ENCODE data around the gene FSTL3. TPM values are rescaled to one million over a fixed set of nuclear protein-coding genes. Genes with fewer than 3 reads are reported as not detected.

The FSTL3 gene
- total and polyA plus RNA-seq, 2 of the 13 experiments (the other 11 are each of a cell fraction or from before 2014, with no cell fraction given), result 13.5 to 15.6 TPM

DNA sequence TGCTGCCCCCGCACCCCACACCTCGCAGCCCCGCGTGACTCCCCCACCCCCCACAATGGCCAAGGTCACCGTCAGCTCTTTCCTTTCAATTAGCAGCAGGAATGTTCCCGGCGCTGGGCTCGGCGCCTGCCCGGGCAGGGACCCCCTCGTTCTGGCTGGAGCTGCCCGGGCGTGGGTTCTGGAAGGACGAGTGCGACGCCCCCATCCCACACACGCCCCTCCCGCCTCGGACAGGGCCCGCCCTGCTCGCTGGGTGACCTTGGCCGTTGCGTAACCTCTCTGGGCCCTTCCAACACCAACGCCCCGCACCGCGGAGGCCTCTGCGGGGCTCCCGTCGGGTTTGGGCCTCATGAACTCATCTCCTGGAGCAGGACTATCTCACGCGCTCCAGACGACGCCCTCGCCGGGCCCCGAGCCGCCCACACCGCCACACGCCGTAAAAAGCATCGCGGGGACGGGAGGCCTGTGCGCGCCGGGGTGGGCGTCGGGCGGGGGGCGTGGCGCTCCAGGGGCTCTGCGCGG, 42.9 kb downstream of the FSTL3 start (continued):
- no peak for TF ChIP-seq ZNF577 (CRISPR knock-in tag; IDR thresholded peaks at IDR 0.05; ENCODE audit: borderline replicate concordance, low read depth)
- no peak for TF ChIP-seq KLF13 (CRISPR knock-in tag; IDR thresholded peaks at IDR 0.05)
- no peak for TF ChIP-seq FIP1L1 (IDR thresholded peaks at IDR 0.05; ENCODE audit: borderline replicate concordance, insufficient read depth, low read depth, low read length)
- peak; percentile 36; the same call in 1 of the 2 replicates for TF ChIP-seq ZNF253 (CRISPR knock-in tag; IDR thresholded peaks at IDR 0.05; ENCODE audit: borderline replicate concordance)
- TF ChIP-seq, protein P1, sequence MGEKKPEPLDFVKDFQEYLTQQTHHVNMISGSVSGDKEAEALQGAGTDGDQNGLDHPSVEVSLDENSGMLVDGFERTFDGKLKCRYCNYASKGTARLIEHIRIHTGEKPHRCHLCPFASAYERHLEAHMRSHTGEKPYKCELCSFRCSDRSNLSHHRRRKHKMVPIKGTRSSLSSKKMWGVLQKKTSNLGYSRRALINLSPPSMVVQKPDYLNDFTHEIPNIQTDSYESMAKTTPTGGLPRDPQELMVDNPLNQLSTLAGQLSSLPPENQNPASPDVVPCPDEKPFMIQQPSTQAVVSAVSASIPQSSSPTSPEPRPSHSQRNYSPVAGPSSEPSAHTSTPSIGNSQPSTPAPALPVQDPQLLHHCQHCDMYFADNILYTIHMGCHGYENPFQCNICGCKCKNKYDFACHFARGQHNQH (CRISPR knock-in tag; IDR thresholded peaks at IDR 0.05), result peak; percentile 31; the same call in 1 of the 2 replicates
- TF ChIP-seq, protein P2, sequence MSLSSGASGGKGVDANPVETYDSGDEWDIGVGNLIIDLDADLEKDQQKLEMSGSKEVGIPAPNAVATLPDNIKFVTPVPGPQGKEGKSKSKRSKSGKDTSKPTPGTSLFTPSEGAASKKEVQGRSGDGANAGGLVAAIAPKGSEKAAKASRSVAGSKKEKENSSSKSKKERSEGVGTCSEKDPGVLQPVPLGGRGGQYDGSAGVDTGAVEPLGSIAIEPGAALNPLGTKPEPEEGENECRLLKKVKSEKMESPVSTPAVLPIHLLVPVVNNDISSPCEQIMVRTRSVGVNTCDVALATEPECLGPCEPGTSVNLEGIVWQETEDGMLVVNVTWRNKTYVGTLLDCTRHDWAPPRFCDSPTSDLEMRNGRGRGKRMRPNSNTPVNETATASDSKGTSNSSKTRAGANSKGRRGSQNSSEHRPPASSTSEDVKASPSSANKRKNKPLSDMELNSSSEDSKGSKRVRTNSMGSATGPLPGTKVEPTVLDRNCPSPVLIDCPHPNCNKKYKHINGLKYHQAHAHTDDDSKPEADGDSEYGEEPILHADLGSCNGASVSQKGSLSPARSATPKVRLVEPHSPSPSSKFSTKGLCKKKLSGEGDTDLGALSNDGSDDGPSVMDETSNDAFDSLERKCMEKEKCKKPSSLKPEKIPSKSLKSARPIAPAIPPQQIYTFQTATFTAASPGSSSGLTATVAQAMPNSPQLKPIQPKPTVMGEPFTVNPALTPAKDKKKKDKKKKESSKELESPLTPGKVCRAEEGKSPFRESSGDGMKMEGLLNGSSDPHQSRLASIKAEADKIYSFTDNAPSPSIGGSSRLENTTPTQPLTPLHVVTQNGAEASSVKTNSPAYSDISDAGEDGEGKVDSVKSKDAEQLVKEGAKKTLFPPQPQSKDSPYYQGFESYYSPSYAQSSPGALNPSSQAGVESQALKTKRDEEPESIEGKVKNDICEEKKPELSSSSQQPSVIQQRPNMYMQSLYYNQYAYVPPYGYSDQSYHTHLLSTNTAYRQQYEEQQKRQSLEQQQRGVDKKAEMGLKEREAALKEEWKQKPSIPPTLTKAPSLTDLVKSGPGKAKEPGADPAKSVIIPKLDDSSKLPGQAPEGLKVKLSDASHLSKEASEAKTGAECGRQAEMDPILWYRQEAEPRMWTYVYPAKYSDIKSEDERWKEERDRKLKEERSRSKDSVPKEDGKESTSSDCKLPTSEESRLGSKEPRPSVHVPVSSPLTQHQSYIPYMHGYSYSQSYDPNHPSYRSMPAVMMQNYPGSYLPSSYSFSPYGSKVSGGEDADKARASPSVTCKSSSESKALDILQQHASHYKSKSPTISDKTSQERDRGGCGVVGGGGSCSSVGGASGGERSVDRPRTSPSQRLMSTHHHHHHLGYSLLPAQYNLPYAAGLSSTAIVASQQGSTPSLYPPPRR (CRISPR knock-in tag; IDR thresholded peaks at IDR 0.05; ENCODE audit: borderline replicate concordance), result no peak
- TF ChIP-seq ZNF180 (CRISPR knock-in tag; IDR thresholded peaks at IDR 0.05; ENCODE audit: borderline replicate concordance, low read depth), result no peak
- TF ChIP-seq AHR (CRISPR knock-in tag; IDR thresholded peaks at IDR 0.05), result no peak
- TF ChIP-seq MAX (IDR thresholded peaks at IDR 0.05), result peak; percentile 71
- no peak for TF ChIP-seq ZNF432 (CRISPR knock-in tag; IDR thresholded peaks at IDR 0.05; ENCODE audit: borderline replicate concordance)
- TF ChIP-seq ZFP41 (CRISPR knock-in tag; IDR thresholded peaks at IDR 0.05; ENCODE audit: borderline replicate concordance), result no peak
- 0 out of 2 replicates have a peak, but pooled peaks have one; percentile 42 for TF ChIP-seq CBFB (CRISPR knock-in tag; IDR thresholded peaks at IDR 0.05)
- no peak for TF ChIP-seq ZBTB20 (CRISPR knock-in tag; IDR thresholded peaks at IDR 0.05; ENCODE audit: borderline replicate concordance, low read depth)
- TF ChIP-seq, protein P3, sequence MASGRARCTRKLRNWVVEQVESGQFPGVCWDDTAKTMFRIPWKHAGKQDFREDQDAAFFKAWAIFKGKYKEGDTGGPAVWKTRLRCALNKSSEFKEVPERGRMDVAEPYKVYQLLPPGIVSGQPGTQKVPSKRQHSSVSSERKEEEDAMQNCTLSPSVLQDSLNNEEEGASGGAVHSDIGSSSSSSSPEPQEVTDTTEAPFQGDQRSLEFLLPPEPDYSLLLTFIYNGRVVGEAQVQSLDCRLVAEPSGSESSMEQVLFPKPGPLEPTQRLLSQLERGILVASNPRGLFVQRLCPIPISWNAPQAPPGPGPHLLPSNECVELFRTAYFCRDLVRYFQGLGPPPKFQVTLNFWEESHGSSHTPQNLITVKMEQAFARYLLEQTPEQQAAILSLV (CRISPR knock-in tag; IDR thresholded peaks at IDR 0.05; ENCODE audit: borderline replicate concordance), result no peak
- peak; percentile 55 for TF ChIP-seq GATAD2A (CRISPR knock-in tag; IDR thresholded peaks at IDR 0.05)
- TF ChIP-seq TARDBP (CRISPR knock-in tag; IDR thresholded peaks at IDR 0.05), result peak; percentile 51; the same call in 1 of the 2 replicates
- TF ChIP-seq ZSCAN12 (CRISPR knock-in tag; IDR thresholded peaks at IDR 0.05), result no peak
- TF ChIP-seq ZNF44 (CRISPR knock-in tag; IDR thresholded peaks at IDR 0.05), result no peak
- TF ChIP-seq ZNF607 (CRISPR knock-in tag; IDR thresholded peaks at IDR 0.05; ENCODE audit: borderline replicate concordance), result peak; percentile 81
- no peak for TF ChIP-seq HMGA1 (CRISPR knock-in tag; conservative IDR thresholded peaks at IDR 0.05)
- TF ChIP-seq, protein P4, sequence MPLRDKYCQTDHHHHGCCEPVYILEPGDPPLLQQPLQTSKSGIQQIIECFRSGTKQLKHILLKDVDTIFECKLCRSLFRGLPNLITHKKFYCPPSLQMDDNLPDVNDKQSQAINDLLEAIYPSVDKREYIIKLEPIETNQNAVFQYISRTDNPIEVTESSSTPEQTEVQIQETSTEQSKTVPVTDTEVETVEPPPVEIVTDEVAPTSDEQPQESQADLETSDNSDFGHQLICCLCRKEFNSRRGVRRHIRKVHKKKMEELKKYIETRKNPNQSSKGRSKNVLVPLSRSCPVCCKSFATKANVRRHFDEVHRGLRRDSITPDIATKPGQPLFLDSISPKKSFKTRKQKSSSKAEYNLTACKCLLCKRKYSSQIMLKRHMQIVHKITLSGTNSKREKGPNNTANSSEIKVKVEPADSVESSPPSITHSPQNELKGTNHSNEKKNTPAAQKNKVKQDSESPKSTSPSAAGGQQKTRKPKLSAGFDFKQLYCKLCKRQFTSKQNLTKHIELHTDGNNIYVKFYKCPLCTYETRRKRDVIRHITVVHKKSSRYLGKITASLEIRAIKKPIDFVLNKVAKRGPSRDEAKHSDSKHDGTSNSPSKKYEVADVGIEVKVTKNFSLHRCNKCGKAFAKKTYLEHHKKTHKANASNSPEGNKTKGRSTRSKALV (CRISPR knock-in tag; IDR thresholded peaks at IDR 0.05), result no peak
- peak; percentile 43; the same call in 1 of the 2 replicates for TF ChIP-seq THAP11 (CRISPR knock-in tag; IDR thresholded peaks at IDR 0.05)

Data from HepG2 (cell line).